Gastrocnemius medialis (tissue), 4 donors: Measurements from ENCODE around the gene DROSHA.

Experiments used
- POLR2A ChIP-seq, 2 donors: fragments of 450-650 bp; IDR thresholded peaks; one replicate each; pipeline ENCODE4 v1.6.1; 2017; ENCODE audit warnings: antibody characterized with exemption in 2 of 2, mild to moderate bottlenecking in 2 of 2, moderate library complexity in 2 of 2
- TF ChIP-seq, protein P1 (sequence below), 5 experiments: fragments of 450-650 bp in 3 of 5; fragments of 200-600 bp in 2 of 5; sonication (generic) in 2 of 5; IDR thresholded peaks in 4 of 5; conservative IDR thresholded peaks in 1 of 5; 1 replicate in 4 of 5; 2 replicates in 1 of 5; pipeline ENCODE4 v1.5.1; 2016 to 2019; ENCODE audit warnings: antibody characterized with exemption in 5 of 5, mild to moderate bottlenecking in 3 of 5, moderate library complexity in 3 of 5

DNA sequence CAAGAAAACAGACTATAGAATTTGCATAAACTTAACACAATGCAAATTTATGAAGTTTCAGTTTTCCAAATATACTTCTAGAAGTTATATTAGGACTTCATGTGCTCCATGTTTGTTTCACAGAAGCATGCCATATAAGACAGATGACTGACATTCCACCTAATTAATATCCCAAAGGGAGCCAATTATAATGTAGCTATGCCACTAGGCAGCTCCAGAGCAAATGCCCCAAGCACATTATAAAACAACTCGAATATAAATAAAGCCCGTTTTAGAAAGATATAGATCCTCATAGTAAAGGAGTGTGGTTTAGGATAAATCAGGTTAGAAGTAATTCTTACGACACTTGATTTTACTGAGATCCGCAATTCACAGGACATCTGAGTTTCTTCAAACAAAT is 8.9 kb downstream of the DROSHA start:
- TF ChIP-seq, protein P1, sequence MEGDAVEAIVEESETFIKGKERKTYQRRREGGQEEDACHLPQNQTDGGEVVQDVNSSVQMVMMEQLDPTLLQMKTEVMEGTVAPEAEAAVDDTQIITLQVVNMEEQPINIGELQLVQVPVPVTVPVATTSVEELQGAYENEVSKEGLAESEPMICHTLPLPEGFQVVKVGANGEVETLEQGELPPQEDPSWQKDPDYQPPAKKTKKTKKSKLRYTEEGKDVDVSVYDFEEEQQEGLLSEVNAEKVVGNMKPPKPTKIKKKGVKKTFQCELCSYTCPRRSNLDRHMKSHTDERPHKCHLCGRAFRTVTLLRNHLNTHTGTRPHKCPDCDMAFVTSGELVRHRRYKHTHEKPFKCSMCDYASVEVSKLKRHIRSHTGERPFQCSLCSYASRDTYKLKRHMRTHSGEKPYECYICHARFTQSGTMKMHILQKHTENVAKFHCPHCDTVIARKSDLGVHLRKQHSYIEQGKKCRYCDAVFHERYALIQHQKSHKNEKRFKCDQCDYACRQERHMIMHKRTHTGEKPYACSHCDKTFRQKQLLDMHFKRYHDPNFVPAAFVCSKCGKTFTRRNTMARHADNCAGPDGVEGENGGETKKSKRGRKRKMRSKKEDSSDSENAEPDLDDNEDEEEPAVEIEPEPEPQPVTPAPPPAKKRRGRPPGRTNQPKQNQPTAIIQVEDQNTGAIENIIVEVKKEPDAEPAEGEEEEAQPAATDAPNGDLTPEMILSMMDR (IDR thresholded peaks at IDR 0.05 in 4 of 5, conservative IDR thresholded peaks at IDR 0.05 in 1 of 5): no peak
- no peak for TF ChIP-seq POLR2A (IDR thresholded peaks at IDR 0.05)
